K562 (cell line): Measurements from ENCODE around the gene SNRNP70. TPM values are rescaled to one million over a fixed set of nuclear protein-coding genes. Genes with fewer than 3 reads are reported as not detected.

ENCODE experiments used
- AFF1 ChIP-seq, 2 experiments: fragments of 450-650 bp; IDR thresholded peaks; 2 replicates each; pipeline ENCODE4 v1.6.1; 2018; ENCODE audit warnings: mild to moderate bottlenecking in 2 of 2, low read depth in 1 of 2; ENCODE audit not compliant: partially characterized antibody in 2 of 2
- ATF7 ChIP-seq: fragments of 450-650 bp; IDR thresholded peaks from 2 replicates; pipeline ENCODE4 v1.7.1; 2014; ENCODE audit warnings: mild to moderate bottlenecking, moderate library complexity
- DACH1 ChIP-seq: fragments of 450-650 bp; IDR thresholded peaks from 2 replicates; pipeline ENCODE4 v1.6.1; 2018; ENCODE audit not compliant: partially characterized antibody
- FOXP1 ChIP-seq: sonication (generic); formaldehyde crosslinking; IDR thresholded peaks from 2 replicates; pipeline ENCODE4 v1.8.0; 2022; ENCODE audit warnings: mild to moderate bottlenecking, missing genetic modification reagents
- MYC ChIP-seq, 2 experiments: fragments of 250-450 bp in 1 of 2; sonication (Bioruptor Pico) in 1 of 2; IDR thresholded peaks; 2 replicates each; pipeline versions ENCODE4 v1.5.1 to v1.6.1; 2012 to 2021; ENCODE audit warnings: low read depth in 2 of 2, borderline replicate concordance in 1 of 2, improper control_type of control experiment in 1 of 2, low read length in 1 of 2, mild to moderate bottlenecking in 1 of 2, moderate library complexity in 1 of 2
- PML ChIP-seq: IDR thresholded peaks from 2 replicates; pipeline ENCODE4 v1.6.1; 2012; ENCODE audit warnings: low read length, inconsistent platforms
- RAD21 ChIP-seq, 2 experiments: fragments of 250-450 bp in 1 of 2; fragments of 450-650 bp in 1 of 2; sonication (Bioruptor Pico) in 1 of 2; formaldehyde crosslinking in 1 of 2; IDR thresholded peaks in 1 of 2; conservative IDR thresholded peaks in 1 of 2; 2 replicates each; pipeline versions ENCODE4 v1.4.0 to v1.8.0; 2020 to 2022; ENCODE audit warnings: mild to moderate bottlenecking in 2 of 2, moderate library complexity in 1 of 2
- RBM22 ChIP-seq: fragments of 200-400 bp; formaldehyde crosslinking; IDR thresholded peaks from 2 replicates; pipeline ENCODE4 v1.6.1; 2018; ENCODE audit warnings: low read length, low read depth; ENCODE audit not compliant: poor library complexity, severe bottlenecking
- SRSF7 ChIP-seq: fragments of 200-400 bp; formaldehyde crosslinking; optimal IDR thresholded peaks from 2 replicates; pipeline ENCODE3; 2017; ENCODE audit warnings: mild to moderate bottlenecking, low read depth, low read length
- TCF3 ChIP-seq: sonication (generic); formaldehyde crosslinking; IDR thresholded peaks from 2 replicates; pipeline ENCODE4 v1.4.0; 2020; ENCODE audit warnings: mild to moderate bottlenecking, missing genetic modification reagents
- TEAD2 ChIP-seq: fragments of 450-650 bp; IDR thresholded peaks from 2 replicates; pipeline ENCODE4 v1.6.1; 2016; ENCODE audit warnings: missing genetic modification characterization, control low read depth, missing compliant biosample characterization
- THAP12 ChIP-seq: fragments of 250-450 bp; sonication (Bioruptor Pico); IDR thresholded peaks from 2 replicates; pipeline ENCODE4 v1.9.0; 2021; ENCODE audit warnings: mild to moderate bottlenecking, inconsistent platforms
- THRB ChIP-seq: fragments of 450-650 bp; formaldehyde crosslinking; conservative IDR thresholded peaks from 2 replicates; pipeline ENCODE4 v1.4.0; 2022; ENCODE audit warnings: mild to moderate bottlenecking, missing genetic modification characterization
- ZBTB9 ChIP-seq: fragments of 450-650 bp; formaldehyde crosslinking; IDR thresholded peaks from 2 replicates; pipeline ENCODE4 v1.4.0; 2020; ENCODE audit warnings: mild to moderate bottlenecking, moderate library complexity
- ZNF12 ChIP-seq: sonication (generic); formaldehyde crosslinking; IDR thresholded peaks from 2 replicates; pipeline ENCODE4 v1.4.0; 2020; ENCODE audit warnings: mild to moderate bottlenecking, missing genetic modification reagents
- ZNF143 ChIP-seq: sonication (generic); formaldehyde crosslinking; IDR thresholded peaks from 2 replicates; pipeline ENCODE4 v1.9.0; 2022; ENCODE audit warnings: mild to moderate bottlenecking, missing genetic modification reagents
- ZNF79 ChIP-seq: fragments of 250-450 bp; sonication (Bioruptor Pico); IDR thresholded peaks from 2 replicates; pipeline ENCODE4 v1.4.0; 2020; ENCODE audit warnings: low read depth, mild to moderate bottlenecking, moderate library complexity
- polyA plus RNA-seq, 8 experiments: library from polyadenylated mRNA; depleted of rRNA in 4 of 8; stranded (reverse) in 5 of 8; unstranded in 3 of 8; fragments of >200 nt; fragmentation: Nextera tagmentation in 2 of 8; fragmentation: Illumina TruSeq in 1 of 8; extraction: Ambion mirVana in 2 of 8; extraction: Trizol in 1 of 8; gene quantifications; 2 replicates each; pipeline versions ENCODE4 v1.2.1 to v1.2.3, GENCODE V29; 2011 to 2014; ENCODE audit warnings: inconsistent platforms in 1 of 8, missing spikeins in 1 of 8
- total RNA-seq, 7 experiments: library from RNA; depleted of rRNA in 6 of 7; stranded (reverse); fragments of >200 nt in 6 of 7; fragmentation: Illumina TruSeq in 2 of 7; extraction: Trizol in 2 of 7; gene quantifications; 2 replicates each; pipeline versions ENCODE4 v1.2.1 to v1.2.3, GENCODE V29; 2011 to 2021; ENCODE audit warnings: low replicate concordance in 1 of 7

SNRNP70 gene
- total and polyA plus RNA-seq, 9 of the 15 experiments (the other 6 are each of a cell fraction or from before 2014, with no cell fraction given) = 2.8 to 496 (median 136) TPM

GRCh38 chr19:49148784-49149651 is 63.8 kb downstream of the SNRNP70 start (continued):
- TF ChIP-seq ATF7 (peak; percentile 80), THRB (CRISPR knock-in tag) (no peak; the same call in 1 of the 2 replicates), AFF1 (IDR thresholded peaks at IDR 0.05; ENCODE audit: low read depth in 1 of 2, partially characterized antibody in 2 of 2) (no peak), MYC (IDR thresholded peaks at IDR 0.05; ENCODE audit: low read depth, low read length) (peak; percentile 45), MYC (CRISPR knock-in tag; IDR thresholded peaks at IDR 0.05; ENCODE audit: borderline replicate concordance, low read depth) (peak; percentile 46; the same call in 1 of the 2 replicates), SRSF7 (no peak), TEAD2 (tag) (no peak), TCF3 (CRISPR knock-in tag) (peak; percentile 82), ZBTB9 (peak; percentile 62), ZNF143 (no peak), FOXP1 (peak; percentile 89), DACH1 (peak; percentile 22), RAD21 (CRISPR knock-in tag; conservative IDR thresholded peaks at IDR 0.05 in 1 of 2, IDR thresholded peaks at IDR 0.05 in 1 of 2) (no peak), ZNF12 (CRISPR knock-in tag) (0 out of 2 replicates have a peak, but pooled peaks have one; percentile 62), PML (peak; percentile 16; the same call in 1 of the 2 replicates), ZNF79 (CRISPR knock-in tag) (no peak), RBM22 (peak; percentile 21), THAP12 (peak; percentile 79; the same call in 1 of the 2 replicates)
